ENCODE measurements around the gene TLE1.

GRCh38 chr9:81729135-81729534 is 39.8 kb upstream of the TLE1 start:
- TF ChIP-seq, protein P1, sequence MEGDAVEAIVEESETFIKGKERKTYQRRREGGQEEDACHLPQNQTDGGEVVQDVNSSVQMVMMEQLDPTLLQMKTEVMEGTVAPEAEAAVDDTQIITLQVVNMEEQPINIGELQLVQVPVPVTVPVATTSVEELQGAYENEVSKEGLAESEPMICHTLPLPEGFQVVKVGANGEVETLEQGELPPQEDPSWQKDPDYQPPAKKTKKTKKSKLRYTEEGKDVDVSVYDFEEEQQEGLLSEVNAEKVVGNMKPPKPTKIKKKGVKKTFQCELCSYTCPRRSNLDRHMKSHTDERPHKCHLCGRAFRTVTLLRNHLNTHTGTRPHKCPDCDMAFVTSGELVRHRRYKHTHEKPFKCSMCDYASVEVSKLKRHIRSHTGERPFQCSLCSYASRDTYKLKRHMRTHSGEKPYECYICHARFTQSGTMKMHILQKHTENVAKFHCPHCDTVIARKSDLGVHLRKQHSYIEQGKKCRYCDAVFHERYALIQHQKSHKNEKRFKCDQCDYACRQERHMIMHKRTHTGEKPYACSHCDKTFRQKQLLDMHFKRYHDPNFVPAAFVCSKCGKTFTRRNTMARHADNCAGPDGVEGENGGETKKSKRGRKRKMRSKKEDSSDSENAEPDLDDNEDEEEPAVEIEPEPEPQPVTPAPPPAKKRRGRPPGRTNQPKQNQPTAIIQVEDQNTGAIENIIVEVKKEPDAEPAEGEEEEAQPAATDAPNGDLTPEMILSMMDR (IDR thresholded peaks at IDR 0.05) = no peak
- TF ChIP-seq POLR2A (IDR thresholded peaks at IDR 0.05) = no peak
- no peak for TF ChIP-seq POLR2AphosphoS5 (IDR thresholded peaks at IDR 0.05)
- no peak for TF ChIP-seq EP300 (IDR thresholded peaks at IDR 0.05)

All from stomach (tissue), 4 donors.